ENCODE results near the gene ERBB4. TPM values are rescaled to one million over a fixed set of nuclear protein-coding genes. Genes with fewer than 3 reads are reported as not detected.
"Not testable (repeated sequence)": the region's sequence is repeated elsewhere in the genome, so short reads cannot be mapped to it uniquely, and the experiment has no call there.

The ERBB4 gene
- total and polyA plus RNA-seq, 9 donors = 5.0 to 12.7 (median 7.7) TPM

- Histone ChIP-seq H3K36me3 (ENCODE audit: control insufficient read depth, insufficient read depth, low read length) (no peaks in the 10 kb centered on the region), H3K27me3 (ENCODE audit: control insufficient read depth, insufficient read depth, low read length) (no peaks in the 10 kb centered on the region), H3K4me3 (ENCODE audit: low read length) (no peak overlapping the region), H3K4me1 (ENCODE audit: control insufficient read depth, insufficient read depth, low read length) (no peaks in the 10 kb centered on the region), H3K9me3 (replicated peaks; ENCODE audit: control insufficient read depth, low read depth, low read length) (no peaks in the 10 kb centered on the region), H3K27ac (ENCODE audit: low read length) (no peak overlapping the region)
- WGBS (ENCODE audit: insufficient coverage) = no CpG with 5 or more reads among the region's 4 CpGs
- DNase-seq = peak; percentile 71
Measured at GRCh38 chr2:211745295-211746097, 793.1 kb downstream of the ERBB4 start.

DNA sequence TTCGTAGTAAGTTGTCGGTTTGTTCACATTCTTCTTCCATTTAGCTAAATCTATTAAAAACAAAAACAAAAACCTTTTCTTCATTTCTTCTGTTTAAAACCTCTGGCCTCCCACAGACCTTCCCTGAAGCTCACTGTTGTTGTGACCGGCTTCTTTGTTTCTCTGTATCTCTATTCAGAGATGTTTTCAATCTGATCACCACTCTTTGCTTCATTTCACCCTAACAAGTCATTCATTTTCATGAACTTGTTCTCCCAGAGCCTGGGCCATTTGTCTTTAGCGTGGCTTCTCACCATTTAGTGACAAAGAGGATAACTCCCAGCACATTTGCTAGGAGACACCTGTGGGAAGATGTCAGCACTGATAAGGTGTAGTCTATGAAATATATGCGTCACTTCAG lies 794.2 kb downstream of the ERBB4 start:
- Histone ChIP-seq H3K4me3 (ENCODE audit: low read length) (no peak overlapping the region), H3K36me3 (ENCODE audit: control insufficient read depth, insufficient read depth, low read length) (no peaks in the 10 kb centered on the region), H3K27me3 (ENCODE audit: control insufficient read depth, insufficient read depth, low read length) (no peaks in the 10 kb centered on the region), H3K27ac (ENCODE audit: low read length) (no peak overlapping the region), H3K4me1 (ENCODE audit: control insufficient read depth, insufficient read depth, low read length) (no peaks in the 10 kb centered on the region), H3K9me3 (replicated peaks; ENCODE audit: control insufficient read depth, low read depth, low read length) (no peaks in the 10 kb centered on the region)
- 73% methylated on average over 1 of the region's 5 CpGs for WGBS (ENCODE audit: insufficient coverage)
- no peak for DNase-seq

- Histone ChIP-seq H3K4me3 (ENCODE audit: low read length) (no peak overlapping the region), H3K9me3 (replicated peaks; ENCODE audit: control insufficient read depth, low read depth, low read length) (no peaks in the 10 kb centered on the region), H3K4me1 (ENCODE audit: control insufficient read depth, insufficient read depth, low read length) (no peaks in the 10 kb centered on the region), H3K36me3 (ENCODE audit: control insufficient read depth, insufficient read depth, low read length) (no peaks in the 10 kb centered on the region), H3K27ac (ENCODE audit: low read length) (no peak overlapping the region), H3K27me3 (ENCODE audit: control insufficient read depth, insufficient read depth, low read length) (no peaks in the 10 kb centered on the region)
- no peak for DNase-seq
- no CpG with 5 or more reads among the region's 4 CpGs for WGBS (ENCODE audit: insufficient coverage)
Measured at GRCh38 chr2:211741966-211742365, 796.6 kb downstream of the ERBB4 start.

DNA sequence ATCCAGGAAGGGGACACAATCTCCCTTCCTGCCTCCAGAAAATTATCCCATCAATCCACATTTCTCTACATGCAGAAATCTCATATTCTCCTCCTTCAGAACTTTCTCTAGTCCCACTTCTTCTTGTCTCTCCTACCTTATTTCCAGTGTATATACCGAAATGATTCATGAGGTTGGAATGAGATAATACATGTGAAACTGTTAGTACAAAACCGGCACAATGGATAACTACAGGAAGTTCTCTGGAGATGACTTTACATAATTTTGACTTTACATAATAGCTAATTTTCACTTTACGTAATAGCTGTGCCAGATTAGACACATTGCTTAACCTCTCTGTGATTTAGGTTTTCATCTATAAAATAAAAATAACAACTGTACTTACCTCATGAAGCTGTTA lies 801.3 kb downstream of the ERBB4 start:
- no peaks in the 10 kb centered on the region for H3K4me1 ChIP-seq (ENCODE audit: control insufficient read depth, insufficient read depth, low read length)
- no peaks in the 10 kb centered on the region for H3K9me3 ChIP-seq (replicated peaks; ENCODE audit: control insufficient read depth, low read depth, low read length)
- WGBS (ENCODE audit: insufficient coverage) = no CpG with 5 or more reads among the region's 3 CpGs
- no peak for DNase-seq
- no peak overlapping the region for H3K27ac ChIP-seq (ENCODE audit: low read length)
- H3K4me3 ChIP-seq (ENCODE audit: low read length) = no peak overlapping the region
- no peaks in the 10 kb centered on the region for H3K36me3 ChIP-seq (ENCODE audit: control insufficient read depth, insufficient read depth, low read length)
- no peaks in the 10 kb centered on the region for H3K27me3 ChIP-seq (ENCODE audit: control insufficient read depth, insufficient read depth, low read length)

DNA sequence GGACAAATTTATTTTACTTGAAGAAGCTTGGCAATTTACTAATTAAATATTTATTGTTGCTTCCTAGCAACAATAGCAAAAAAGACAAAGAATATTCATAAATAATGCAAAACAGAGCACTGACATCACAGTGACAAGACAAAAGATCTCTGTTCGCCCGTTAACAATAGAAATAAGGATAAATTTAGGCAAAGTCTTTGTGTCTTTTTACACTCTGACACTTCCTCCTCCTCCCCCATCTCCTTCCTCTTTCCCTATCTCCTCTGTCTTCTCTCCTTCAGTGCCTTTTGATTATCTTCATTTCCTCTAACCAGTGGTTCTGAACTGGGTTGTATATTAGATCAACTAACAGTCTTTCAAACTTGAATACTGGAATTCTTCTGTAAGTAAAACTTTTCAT lies 808.4 kb downstream of the ERBB4 start:
- WGBS (ENCODE audit: insufficient coverage) = no CpG with 5 or more reads among the region's 2 CpGs

DNA sequence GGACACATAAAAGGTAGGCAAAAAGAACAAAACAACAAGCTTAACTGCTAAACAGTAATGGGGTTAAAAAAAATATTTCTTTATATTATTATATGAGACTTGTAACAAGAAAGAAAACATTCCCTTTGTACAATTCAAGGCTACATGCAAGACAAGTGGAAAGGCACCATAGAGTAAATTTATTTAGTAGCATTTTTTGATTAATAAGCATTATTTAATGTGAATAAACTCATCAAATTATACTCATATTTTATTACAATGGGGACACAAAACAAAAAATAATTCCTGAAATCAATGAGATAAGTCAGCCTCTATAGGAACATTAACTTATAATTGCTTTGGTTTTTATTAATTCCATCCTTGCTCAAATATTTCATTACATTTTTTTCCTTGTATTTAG lies 809.2 kb downstream of the ERBB4 start:
- Histone ChIP-seq H3K4me3 (ENCODE audit: low read length) (no peak overlapping the region), H3K27me3 (ENCODE audit: control insufficient read depth, insufficient read depth, low read length) (no peaks in the 10 kb centered on the region), H3K4me1 (ENCODE audit: control insufficient read depth, insufficient read depth, low read length) (no peaks in the 10 kb centered on the region), H3K27ac (ENCODE audit: low read length) (no peak overlapping the region), H3K36me3 (ENCODE audit: control insufficient read depth, insufficient read depth, low read length) (no peaks in the 10 kb centered on the region), H3K9me3 (replicated peaks; ENCODE audit: control insufficient read depth, low read depth, low read length) (no peaks in the 10 kb centered on the region)
- DNase-seq = no peak

More for the DNA sequence above, 808.4 kb downstream of the ERBB4 start:
- Histone ChIP-seq H3K4me3 (ENCODE audit: low read length) (no peak overlapping the region), H3K9me3 (replicated peaks; ENCODE audit: control insufficient read depth, low read depth, low read length) (no peaks in the 10 kb centered on the region), H3K27me3 (ENCODE audit: control insufficient read depth, insufficient read depth, low read length) (no peaks in the 10 kb centered on the region), H3K4me1 (ENCODE audit: control insufficient read depth, insufficient read depth, low read length) (no peaks in the 10 kb centered on the region), H3K36me3 (ENCODE audit: control insufficient read depth, insufficient read depth, low read length) (no peaks in the 10 kb centered on the region), H3K27ac (ENCODE audit: low read length) (no peak overlapping the region)
- DNase-seq = no peak

- DNase-seq = no peak
- Histone ChIP-seq H3K9me3 (replicated peaks; ENCODE audit: control insufficient read depth, low read depth, low read length) (no peaks in the 10 kb centered on the region), H3K4me1 (ENCODE audit: control insufficient read depth, insufficient read depth, low read length) (no peaks in the 10 kb centered on the region), H3K36me3 (ENCODE audit: control insufficient read depth, insufficient read depth, low read length) (no peaks in the 10 kb centered on the region), H3K27ac (ENCODE audit: low read length) (no peak overlapping the region), H3K4me3 (ENCODE audit: low read length) (no peak overlapping the region), H3K27me3 (ENCODE audit: control insufficient read depth, insufficient read depth, low read length) (no peaks in the 10 kb centered on the region)
- WGBS (ENCODE audit: insufficient coverage) = 87% methylated on average over 5 of the region's 5 CpGs
Measured at GRCh38 chr2:211724933-211725332, 813.7 kb downstream of the ERBB4 start.

- WGBS (ENCODE audit: insufficient coverage) = no CpG with 5 or more reads among the region's 1 CpG
- DNase-seq = no peak
- Histone ChIP-seq H3K9me3 (replicated peaks; ENCODE audit: control insufficient read depth, low read depth, low read length) (no peaks in the 10 kb centered on the region), H3K4me3 (ENCODE audit: low read length) (no peak overlapping the region), H3K27me3 (ENCODE audit: control insufficient read depth, insufficient read depth, low read length) (no peaks in the 10 kb centered on the region), H3K4me1 (ENCODE audit: control insufficient read depth, insufficient read depth, low read length) (no peaks in the 10 kb centered on the region), H3K27ac (ENCODE audit: low read length) (no peak overlapping the region), H3K36me3 (ENCODE audit: control insufficient read depth, insufficient read depth, low read length) (no peaks in the 10 kb centered on the region)
Measured at GRCh38 chr2:211723398-211723797, 815.2 kb downstream of the ERBB4 start.

DNA sequence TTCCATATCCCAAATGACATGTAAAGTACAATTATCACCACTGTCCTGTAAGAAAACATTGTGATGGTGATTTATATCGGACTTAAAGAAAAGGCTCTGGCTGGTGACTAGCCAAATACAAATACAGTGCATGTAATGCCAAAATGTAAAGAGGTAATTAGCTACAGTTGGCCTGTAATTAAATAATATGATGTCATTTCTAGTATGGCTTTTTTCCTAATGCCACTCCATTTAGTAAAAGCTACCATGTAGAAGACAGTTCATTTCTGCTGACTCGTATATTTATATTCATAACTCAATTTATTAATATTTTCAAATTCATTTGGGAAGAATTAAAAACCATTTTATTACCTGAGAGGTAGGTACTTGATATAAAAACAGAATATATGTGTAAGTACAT lies 815.7 kb downstream of the ERBB4 start:
- Histone ChIP-seq H3K4me3 (ENCODE audit: low read length) (no peak overlapping the region), H3K4me1 (ENCODE audit: control insufficient read depth, insufficient read depth, low read length) (no peaks in the 10 kb centered on the region), H3K36me3 (ENCODE audit: control insufficient read depth, insufficient read depth, low read length) (no peaks in the 10 kb centered on the region), H3K27ac (ENCODE audit: low read length) (no peak overlapping the region), H3K9me3 (replicated peaks; ENCODE audit: control insufficient read depth, low read depth, low read length) (no peaks in the 10 kb centered on the region), H3K27me3 (ENCODE audit: control insufficient read depth, insufficient read depth, low read length) (no peaks in the 10 kb centered on the region)
- DNase-seq = no peak
- WGBS (ENCODE audit: insufficient coverage) = no CpG with 5 or more reads among the region's 2 CpGs

- not testable (repeated sequence) for DNase-seq; H3K36me3 ChIP-seq (ENCODE audit: control insufficient read depth, insufficient read depth, low read length); H3K4me1 ChIP-seq (ENCODE audit: control insufficient read depth, insufficient read depth, low read length); H3K9me3 ChIP-seq (replicated peaks; ENCODE audit: control insufficient read depth, low read depth, low read length); H3K27me3 ChIP-seq (ENCODE audit: control insufficient read depth, insufficient read depth, low read length); H3K27ac ChIP-seq (ENCODE audit: low read length); H3K4me3 ChIP-seq (ENCODE audit: low read length)
- WGBS (ENCODE audit: insufficient coverage) = no CpG with 5 or more reads among the region's 9 CpGs
Measured at GRCh38 chr2:211721874-211722273, 816.7 kb downstream of the ERBB4 start.

DNA sequence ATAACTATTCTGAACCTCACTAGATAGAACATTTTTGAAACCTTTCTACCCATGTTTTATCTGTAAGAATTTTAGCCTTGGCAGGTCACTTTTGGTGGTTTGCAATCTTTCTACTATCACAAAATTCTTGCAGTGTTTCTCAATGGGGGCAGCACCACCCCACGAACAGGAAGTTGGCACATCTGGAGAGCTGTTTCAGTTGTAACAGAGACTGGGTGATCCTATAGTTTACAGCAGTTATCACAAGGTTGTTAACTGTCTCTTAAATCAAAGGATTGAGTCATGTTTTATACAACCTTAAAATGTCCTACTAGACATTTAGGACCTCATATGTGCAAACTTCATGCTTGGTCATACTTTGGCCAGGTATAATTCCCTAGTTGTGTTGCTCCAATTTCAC lies 829.2 kb downstream of the ERBB4 start:
- H3K27ac ChIP-seq (ENCODE audit: low read length) = no peak overlapping the region
- WGBS (ENCODE audit: insufficient coverage) = no CpG with 5 or more reads among the region's 1 CpG
- H3K4me3 ChIP-seq (ENCODE audit: low read length) = no peak overlapping the region
- H3K27me3 ChIP-seq (ENCODE audit: control insufficient read depth, insufficient read depth, low read length) = no peaks in the 10 kb centered on the region
- H3K4me1 ChIP-seq (ENCODE audit: control insufficient read depth, insufficient read depth, low read length) = no peaks in the 10 kb centered on the region
- DNase-seq = no peak
- H3K9me3 ChIP-seq (replicated peaks; ENCODE audit: control insufficient read depth, low read depth, low read length) = no peaks in the 10 kb centered on the region
- no peaks in the 10 kb centered on the region for H3K36me3 ChIP-seq (ENCODE audit: control insufficient read depth, insufficient read depth, low read length)
